NCI-H510A (cell line): ENCODE results near the gene RNF213.
A peak's percentile ranks its signal among the peaks of the same experiment; 100 is the strongest.
"Not testable (repeated sequence)": the region's sequence is repeated elsewhere in the genome, so short reads cannot be mapped to it uniquely, and the experiment has no call there.

ENCODE experiments used
- DNase-seq: peaks from one replicate; lab custom pipeline; 2025; lab: John Stamatoyannopoulos, UW

The RNF213 gene

DNA sequence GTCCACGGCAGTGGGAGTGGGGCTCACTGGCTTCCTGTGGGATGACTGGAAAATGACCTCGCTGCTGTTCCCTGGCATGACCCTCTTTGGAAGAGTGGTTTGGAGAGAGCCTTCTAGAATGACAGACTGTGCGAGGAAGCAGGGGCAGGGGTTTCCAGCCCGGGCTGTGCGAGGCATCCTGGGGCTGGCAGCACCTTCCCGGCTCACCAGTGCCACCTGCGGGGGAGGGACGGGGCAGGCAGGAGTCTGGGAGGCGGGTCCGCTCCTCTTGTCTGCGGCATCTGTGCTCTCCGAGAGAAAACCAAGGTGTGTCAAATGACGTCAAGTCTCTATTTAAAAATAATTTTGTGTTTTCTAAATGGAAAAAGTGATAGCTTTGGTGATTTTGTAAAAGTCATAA is 7.8 kb upstream of the RNF213 start:
- DNase-seq: peak; percentile 71

DNA sequence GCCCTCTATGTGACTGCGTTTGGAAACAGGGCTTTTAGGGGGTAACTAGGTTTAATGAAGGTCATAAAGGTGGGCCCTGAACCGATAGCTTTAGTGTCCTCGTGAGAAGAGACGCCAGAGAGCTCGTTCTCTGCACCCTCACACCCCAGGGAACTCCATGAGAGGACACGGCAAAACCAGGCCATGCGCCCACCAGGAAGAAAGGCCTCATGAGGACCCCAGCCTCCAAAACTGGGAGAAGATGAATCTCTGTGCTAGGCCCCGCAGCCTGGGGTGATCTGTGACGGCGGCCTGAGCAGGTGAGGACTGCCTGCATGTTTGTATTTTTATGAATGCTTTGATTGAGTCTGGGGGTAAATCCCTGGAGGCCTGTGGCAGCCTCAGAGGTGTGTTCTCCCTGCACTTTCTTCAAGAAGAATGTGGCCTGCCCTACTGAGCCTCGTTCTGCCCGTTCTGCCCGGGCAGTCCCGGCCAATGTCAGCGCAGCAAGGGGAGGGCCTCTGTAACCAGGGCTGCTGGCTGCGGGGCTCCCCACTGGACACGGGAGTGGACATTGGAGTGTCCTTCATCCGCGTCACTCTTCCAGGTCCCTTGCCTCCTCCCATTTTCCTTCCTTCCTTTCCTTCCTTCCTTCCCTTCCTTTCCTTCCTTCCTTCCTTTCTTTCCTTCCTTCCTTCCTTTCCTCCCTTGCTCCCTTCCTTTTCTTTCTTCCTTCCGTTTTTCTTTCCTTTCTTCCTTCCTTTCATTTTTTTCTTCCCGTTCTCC is 6.8 kb upstream of the RNF213 start:
- no peak for DNase-seq

DNA sequence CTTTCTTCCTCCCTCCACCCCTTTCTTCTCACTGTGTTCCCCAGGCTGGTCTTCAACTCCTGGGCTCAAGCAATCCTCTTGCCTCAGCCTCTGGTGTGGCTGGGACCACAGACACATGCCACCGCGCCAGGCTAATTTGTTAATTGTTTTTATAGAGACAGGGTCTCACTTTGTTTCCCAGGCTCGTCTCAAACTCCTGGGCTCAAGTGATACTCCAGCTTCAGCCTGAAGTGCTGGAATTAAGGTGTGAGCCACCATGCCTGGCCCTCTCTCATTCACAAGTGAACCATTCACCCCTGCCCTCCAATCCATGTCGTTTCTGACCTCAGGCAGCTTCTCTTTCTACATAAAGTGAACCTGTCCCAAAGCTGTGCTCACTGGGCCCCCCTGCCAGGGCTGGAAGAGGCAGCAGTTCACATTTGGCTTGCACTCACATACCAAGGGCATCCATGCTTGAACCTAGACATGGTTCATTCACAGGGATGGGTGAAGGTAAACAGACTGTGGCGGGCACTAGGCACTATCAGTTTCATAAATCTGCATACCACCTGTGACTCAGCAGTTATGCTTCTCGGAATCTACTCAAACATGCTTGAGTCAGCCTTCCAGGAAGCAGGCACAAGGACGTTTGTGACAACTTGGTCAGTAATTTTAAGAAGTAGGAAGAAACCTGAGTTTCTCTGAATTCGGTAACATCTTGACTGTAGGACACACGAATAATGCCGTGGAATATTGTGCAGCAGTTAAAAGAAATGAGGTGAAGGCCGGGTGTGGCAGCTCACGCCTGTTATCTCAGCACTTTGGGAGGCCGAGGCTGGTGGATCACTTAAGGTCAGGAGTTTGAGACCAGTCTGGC is 6.0 kb upstream of the RNF213 start:
- DNase-seq: peak; percentile 69

DNA sequence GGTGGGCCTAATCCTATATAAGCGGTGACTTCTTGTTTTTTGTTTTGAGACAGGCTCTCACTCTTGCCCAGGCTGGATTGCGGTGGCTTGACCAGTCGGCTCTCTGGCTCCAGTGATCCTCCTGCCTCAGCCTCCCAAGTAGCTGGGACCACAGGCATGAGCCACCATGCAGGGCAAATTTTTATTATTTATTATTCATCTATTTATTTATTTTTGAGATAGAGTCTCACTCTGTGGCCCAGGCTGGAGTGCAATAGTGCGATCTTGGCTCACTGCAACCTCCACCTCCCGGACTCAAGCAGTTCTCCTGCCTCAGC is 4.7 kb upstream of the RNF213 start:
- no peak for DNase-seq

DNA sequence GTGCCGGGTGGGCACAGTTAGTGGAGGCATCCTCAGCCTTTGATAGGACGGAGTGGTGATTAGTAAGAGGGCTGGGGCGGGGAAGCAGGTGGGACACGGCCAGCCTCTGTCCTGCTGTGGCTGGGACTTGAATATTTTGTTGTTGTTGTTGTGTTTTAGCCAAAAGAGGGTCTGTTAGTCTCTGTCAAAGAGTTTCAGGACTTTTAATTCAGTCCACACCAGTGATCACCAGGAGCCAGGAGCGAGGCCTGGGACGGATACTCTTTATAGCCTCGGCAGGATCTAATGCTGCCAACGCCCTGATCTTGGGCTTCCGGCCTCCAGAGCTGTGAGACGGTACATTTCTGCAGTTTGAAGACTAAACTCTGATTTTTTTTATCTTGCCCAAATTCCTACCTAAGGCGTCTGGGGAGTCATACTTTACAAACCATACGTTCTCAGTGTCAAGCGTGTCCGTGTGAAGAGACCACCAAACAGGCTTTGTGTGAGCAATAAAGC is 2.9 kb upstream of the RNF213 start:
- no peak for DNase-seq

DNA sequence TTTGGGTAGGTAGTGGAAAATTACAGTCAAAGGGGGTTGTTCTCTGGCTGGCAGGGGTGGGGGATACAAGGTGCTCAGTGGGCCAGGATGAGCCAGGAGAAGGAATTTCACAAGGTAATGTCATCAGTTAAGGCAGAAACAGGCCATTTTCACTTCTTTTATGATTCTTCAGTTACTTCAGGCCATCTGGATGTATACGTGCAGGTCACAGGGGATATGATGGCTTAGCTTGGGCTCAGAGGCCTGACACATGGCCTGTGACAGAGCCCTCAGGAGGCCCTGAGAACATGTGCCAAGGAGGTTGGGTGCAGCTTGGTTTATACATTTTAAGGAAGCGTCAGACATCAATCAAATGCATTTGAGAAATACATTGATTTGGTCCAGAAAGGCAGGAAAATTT is 2.4 kb upstream of the RNF213 start:
- not testable (repeated sequence) for DNase-seq

DNA sequence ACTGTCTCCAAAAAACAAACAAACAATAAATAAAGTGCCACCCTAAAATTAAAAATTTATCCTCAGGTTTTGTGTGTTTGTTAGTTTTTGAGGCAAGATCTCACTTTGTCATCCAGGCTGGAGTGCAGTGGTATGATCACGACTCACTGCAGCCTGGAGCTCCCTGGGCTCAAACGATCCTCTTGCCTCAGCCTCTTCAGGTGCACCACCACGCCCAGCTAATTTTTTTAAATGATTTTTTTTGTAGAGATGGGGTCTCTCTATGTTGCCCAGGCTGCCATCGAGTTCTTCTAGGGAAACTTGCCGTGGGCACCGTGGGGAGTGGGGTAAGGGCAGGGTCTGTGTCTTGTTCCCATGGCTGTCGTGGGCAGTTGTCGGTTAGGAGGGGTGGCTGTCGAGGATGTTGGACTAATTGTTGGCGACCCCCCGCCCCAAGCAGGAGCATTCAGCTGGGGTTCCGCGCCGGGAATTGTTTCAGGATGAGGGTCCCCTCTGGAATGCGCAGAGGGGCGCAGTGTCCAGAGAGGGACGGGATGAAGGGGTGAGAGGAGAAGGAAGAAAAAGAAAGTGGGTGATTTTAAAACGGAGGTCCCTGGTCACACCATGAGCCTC is 1.1 kb upstream of the RNF213 start:
- DNase-seq: no peak

DNA sequence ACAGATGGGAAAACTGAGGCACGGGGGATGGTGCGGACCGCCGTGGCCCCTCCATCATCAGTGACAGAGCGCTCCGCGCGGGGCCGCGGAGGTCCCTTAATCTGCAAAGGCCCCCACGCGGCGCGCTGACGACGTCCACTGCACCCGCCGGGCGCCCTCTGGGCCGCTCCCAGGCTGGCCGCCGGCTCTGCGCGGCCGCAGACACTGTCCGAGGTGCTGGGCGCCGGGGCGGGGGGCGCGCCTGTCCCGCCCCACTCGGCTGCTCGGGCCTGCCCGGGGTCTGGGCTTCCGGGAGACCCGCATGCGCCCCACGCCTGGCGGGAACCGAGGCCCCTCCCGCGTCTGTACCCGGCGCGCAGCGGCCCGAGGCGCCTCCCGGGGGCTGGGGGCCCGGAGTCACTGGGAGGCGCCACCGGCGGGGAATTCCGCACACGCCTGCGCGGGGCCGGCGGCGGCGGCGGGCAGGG is 550 bp upstream of the RNF213 start:
- DNase-seq: no peak

DNA sequence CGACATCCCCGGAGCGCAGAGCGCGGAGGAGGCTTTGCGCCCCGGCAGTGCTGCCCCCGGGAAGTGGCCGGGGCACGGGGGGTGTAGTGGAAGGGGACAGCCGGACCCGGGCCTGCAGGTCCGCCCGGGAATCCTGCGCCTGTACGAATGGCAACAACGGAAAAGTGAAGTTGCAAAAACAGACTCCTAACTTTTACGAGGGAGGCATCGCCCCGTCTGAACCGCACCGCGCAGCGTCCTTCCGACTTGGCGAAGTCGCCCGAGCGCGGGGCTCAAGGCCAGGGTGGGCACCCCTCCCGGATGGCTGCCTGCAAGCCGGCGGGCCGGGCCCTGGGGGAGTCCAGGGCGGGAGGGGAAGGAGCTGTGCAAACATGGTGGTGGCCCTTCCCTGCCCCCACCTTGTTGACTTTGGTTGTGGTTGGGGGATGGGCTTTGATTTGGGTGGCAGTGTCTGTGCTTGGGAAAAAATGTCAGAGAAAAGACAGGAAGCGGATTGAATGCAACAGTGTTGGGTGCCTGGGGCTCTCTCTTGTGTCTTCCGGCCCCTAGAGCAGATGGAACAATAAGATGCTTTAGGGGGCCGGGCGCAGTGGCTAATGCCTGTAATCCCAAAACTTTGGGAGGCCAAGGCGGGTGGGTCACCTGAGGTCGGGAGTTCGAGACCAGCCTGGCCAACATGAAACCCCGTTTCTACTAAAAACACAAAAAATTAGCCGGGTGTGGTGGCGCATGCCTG is 675 bp downstream of the RNF213 start:
- DNase-seq: peak; percentile 67

DNA sequence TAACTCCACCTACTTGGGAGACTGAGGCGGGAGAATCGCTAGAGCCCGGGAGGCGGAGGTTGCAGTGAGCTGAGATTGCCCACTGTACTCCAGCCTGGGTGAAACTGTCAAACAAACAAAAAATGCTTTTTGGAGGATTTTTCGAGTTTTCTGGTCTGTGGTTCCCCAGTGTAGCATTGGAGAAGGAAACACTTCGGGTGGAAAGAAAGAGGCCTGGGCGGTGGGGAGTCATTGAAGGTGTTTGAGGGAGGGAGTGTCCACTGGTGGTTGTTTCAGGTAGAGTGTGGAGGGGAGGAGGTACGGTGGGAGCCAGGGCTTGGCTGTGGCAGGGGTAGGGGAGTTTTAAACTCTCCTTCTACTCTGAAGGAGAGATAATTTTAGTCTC is 1.2 kb downstream of the RNF213 start:
- DNase-seq: no peak

DNA sequence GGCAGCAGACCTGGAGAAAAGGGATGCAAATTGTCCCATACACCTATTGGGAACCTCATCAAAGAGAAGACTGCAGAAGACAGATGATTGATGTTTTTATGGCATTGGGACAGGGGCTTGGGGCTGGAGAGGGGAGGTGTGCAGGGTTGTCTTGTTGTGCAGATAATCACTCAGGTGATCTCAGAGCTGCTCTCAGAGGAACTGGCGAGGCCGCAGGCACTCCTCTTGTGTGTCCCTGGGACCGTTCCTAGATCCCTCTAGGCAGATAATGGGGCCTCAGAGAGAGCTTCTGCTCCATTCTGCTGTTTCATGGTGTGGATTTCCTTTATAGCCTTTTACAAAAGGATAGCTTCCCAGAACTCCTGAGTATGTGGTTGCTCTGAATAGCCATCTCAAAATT is 1.6 kb downstream of the RNF213 start:
- no peak for DNase-seq

DNA sequence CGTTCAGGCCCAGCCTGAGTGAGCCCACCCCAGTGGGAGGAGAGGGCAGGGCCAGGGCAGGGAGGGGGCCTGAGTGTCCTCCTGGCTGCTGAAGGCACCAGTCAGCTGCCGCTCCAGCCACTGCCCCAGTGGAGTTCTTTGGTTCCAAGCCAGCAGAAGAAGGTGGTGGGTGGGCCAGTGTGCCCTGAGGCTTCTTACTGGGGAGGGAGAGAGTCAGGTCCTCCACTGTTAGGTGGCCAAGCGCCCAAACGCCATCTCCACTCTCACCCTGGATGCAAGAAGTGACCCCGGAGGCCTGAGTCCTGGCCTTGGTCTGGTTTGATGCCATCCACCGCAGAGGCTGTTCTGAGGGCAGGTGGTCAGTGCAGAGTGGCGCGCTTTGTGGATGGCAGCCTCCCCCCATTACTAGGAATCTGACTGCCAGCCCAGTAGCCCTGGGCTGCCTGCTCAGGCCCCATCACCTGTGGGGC is 2.2 kb downstream of the RNF213 start:
- DNase-seq: no peak

DNA sequence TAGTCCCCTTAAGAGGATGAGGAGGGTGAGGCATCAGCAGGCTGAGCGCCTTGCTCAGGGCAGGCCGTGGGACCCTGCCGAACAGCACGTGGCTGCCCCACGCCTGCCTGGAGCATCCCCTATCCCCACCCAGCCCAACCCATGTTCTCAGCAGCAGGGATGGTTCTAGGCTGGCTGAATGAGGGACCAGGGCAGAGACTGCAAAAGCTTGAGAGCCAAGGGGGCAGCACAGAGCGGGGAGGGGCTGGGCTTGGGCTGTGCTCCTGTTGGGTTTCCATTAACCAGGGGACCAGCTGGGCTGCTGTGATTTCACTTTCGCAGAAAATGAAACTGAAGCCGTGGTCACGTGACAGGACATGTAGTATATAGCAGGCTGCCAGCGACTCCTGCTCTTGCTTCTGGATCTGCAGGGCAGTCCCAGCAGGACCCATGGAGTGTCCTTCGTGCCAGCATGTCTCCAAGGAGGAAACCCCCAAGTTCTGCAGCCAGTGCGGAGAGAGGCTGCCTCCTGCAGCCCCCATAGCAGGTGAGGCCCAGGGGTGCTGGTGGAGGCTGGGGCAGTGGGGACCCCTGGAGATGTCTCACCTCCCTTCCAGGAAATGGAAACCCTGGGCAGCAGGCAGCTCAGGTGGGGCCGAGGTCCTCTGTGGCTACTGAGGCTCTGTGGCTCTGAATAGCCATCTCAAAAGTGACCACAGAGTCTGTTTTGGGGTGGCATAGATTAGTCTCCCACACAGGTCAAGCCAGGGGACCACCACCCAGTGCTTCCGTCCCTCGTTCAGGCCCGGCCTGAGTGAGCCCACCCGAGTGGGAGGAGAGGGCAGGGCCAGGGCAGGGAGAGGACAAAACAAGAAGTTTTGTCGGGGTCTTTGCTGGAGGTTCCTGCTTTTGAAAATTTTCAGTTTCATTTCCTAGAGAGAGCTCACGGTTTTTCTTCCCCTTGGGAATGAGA is 2.9 kb downstream of the RNF213 start:
- DNase-seq: peak; percentile 83

DNA sequence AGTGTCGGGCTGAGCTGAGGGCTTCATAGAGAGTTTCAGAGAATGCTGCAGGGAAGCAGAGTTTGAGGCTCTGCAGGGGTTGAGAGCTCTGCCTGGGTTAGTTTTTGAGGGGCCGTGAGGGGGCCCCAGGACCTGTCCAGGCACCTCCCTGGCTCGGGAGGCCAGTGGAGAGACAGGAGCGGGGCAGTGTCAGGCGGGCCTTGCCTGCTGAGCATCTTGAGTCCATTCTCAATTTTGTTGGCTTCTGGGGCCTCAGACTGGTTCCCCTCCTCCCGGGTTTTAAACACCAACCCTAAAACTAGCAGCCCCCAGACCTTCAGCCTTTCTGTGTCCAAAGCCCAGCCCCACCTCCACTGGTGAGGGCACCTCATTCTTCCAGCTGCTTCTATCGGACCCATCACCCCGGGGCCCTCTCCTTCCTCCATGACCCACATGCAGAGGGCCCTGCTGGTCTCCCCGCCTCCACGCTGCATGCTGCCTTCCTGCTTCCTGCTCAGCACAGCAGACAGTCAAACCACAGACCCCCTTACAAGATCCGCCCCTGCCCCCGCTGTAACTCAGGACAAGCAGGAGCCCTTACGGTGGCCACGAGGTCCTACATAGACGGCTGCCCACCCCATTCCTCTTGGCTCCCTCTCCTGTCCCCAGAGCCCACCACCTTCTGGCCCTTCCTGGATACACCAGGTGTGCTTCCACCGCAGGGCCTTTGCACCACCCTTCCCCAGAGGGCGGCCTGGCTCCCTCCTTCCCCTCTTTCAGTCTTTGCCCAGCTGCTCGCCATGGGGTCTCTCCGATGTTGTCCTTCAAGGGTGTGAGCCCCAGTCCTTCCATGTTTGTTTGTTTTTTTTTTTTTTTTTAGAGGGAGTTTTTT is 3.8 kb downstream of the RNF213 start:
- DNase-seq: no peak

DNA sequence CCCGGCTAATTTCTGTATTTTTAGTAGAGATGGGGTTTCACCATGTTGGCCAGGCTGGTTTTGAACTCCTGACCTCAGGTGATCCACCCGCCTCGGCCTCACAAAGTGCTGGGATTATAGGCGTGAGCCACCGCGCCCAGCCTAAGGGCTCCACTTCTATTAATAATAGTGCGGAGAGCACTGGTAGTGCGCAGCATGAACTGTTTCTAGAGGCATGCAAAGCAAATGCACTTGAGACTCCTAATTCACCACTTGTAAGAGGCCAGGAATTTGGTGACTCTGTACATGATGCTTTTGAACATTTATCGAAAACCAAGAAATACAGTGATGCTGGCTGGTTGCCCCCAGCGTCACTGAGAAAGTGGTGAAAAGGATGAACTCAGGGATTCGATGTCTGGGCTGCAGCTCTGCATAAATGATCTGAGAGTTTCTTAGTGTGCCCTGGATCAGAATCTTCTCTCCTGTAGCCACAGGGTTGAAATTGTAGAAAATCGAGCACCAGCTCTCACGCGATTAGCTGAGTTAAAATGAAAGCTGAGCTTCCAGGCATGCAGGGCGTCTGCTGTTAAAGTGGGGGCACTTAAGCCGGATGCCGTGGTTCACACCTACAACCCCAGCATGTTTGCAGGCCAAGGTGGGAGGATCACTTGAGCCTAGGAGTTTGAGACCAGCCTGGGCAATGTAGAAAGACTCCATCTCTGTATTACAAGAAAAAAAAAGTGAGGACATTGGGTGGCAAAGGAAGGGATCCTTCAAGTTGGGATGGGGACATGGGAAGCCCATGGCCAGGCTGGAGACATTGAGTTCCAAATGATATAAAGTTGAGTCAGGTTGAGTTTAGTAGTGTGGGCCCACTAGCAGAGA is 4.8 kb downstream of the RNF213 start:
- DNase-seq: no peak

DNA sequence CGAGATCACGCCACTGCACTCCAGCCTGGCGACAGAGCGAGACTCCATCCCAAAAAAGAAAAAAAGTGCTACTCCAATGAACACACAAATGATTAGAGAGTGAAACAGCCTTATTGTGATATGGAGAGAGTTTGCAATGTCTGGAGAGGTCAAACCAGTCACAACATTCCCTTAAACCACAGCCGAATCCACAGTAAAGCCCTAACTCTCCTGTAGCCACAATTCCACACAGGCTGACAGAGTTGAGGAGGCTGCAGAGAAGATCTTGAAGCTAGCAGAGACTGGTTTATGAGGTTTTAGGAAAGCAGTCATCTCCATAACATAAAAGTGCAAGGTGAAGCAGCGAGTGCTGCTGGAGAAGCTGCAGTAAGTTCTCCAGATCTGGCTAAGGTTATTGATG is 6.7 kb downstream of the RNF213 start:
- DNase-seq: no peak

DNA sequence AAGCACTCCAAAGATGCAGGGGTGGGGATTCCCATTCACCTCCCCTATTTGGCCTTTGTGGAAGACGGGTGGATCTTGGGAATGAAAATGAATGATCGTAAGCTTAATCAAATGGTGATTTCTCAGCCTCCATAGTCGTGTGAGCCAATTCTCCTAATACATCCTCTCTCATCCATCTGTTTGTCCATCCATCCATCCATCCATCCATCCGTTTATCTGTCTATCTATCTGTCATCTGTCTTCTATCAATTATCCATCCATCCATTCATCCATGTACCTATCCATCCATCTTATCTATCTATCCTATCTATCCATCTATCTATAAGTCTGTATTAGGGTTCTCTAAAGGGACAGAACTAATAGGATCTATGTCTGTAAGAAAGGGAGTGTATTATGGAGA is 7.8 kb downstream of the RNF213 start:
- no peak for DNase-seq

DNA sequence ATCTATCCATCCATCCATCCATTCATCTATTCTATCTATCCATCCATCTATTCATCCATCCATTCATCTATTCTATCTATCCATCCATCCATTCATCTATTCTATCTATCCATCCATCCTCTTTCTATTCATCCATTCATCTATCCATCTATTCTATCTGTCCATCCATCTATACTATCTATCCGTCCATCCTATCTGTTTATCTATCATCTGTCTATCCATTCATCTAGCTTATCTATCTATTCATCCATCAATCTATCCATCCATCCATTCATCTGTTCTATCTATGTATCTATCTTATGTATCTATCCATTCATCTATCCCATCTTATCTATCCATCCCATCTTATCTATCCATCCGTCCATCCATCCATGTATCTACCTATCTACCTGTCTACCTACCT is 8.8 kb downstream of the RNF213 start:
- DNase-seq: no peak

DNA sequence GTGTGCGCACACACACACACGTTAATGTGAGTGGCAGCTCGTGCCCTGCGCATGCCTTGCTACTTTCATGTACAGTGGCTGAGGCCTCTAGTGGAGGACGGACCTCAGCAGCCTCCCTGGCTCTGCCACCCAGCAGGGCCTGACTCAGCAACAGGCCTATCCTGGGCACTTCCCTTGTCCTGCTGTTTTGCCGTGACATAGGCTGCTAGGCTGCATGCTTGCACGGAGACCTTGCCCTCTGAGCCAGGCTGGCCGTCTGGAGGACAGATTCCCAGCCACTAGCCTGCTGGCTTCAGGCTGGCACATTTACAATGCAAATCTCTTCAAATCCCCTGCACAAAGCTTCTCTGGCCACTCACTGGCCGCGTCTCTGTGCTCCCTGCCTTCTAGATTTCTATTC is 9.5 kb downstream of the RNF213 start:
- no peak for DNase-seq
